Activated T-helper 1 cell treated with anti-CD3 and anti-CD28 coated beads, Interleukin-12 subunit alpha, Interleukin-12 subunit beta, Interleukin-2, Interleukin-4 antibody, amounts not matched to agents 30 ng/mL and 10 ng/mL and 1 ng/mL, durations not matched to agents 14 hours and 24 hours and 36 hours (primary cell): ENCODE data around the gene COMMD7. TPM values are rescaled to one million over a fixed set of nuclear protein-coding genes. Genes with fewer than 3 reads are reported as not detected.
"Not testable (repeated sequence)": the region's sequence is repeated elsewhere in the genome, so short reads cannot be mapped to it uniquely, and the experiment has no call there.

Experiments
- DNase-seq: peaks from one replicate; pipeline ENCODE4 v3.0.0; 2021; ENCODE audit warnings: low spot score
- H3K27ac Mint-ChIP-seq: one replicate; pipeline ENCODE4 v1.8.0; 2021; ENCODE audit warnings: mild to moderate bottlenecking, mixed read lengths
- H3K27me3 Mint-ChIP-seq: one replicate; pipeline ENCODE4 v1.8.0; 2022; ENCODE audit warnings: mild to moderate bottlenecking, moderate library complexity, mixed read lengths; ENCODE audit not compliant: insufficient read depth
- H3K36me3 Mint-ChIP-seq: one replicate; pipeline ENCODE4 v1.8.0; 2021; ENCODE audit warnings: low read depth, mixed read lengths
- H3K4me1 Mint-ChIP-seq: one replicate; pipeline ENCODE4 v1.8.0; 2021; ENCODE audit warnings: low read depth, mixed read lengths
- H3K4me3 Mint-ChIP-seq: one replicate; pipeline ENCODE4 v1.8.0; 2021; ENCODE audit warnings: mild to moderate bottlenecking, moderate library complexity, mixed read lengths
- H3K9me3 Mint-ChIP-seq: one replicate; pipeline ENCODE4 v1.8.0; 2021; ENCODE audit warnings: mixed read lengths
- intact Hi-C: fragments of 100-400 bp; cut with micrococcal nuclease; formaldehyde crosslinking; loops from one replicate; pipeline ENCODE4 v1.15.1; 2024
- total RNA-seq: library from RNA; stranded (reverse); gene quantifications from 2 replicates; pipeline ENCODE4 v1.2.3, GENCODE V29; 2022

Gene COMMD7
- total RNA-seq, 1 donor from 2014 or later: 43.0 TPM

DNA sequence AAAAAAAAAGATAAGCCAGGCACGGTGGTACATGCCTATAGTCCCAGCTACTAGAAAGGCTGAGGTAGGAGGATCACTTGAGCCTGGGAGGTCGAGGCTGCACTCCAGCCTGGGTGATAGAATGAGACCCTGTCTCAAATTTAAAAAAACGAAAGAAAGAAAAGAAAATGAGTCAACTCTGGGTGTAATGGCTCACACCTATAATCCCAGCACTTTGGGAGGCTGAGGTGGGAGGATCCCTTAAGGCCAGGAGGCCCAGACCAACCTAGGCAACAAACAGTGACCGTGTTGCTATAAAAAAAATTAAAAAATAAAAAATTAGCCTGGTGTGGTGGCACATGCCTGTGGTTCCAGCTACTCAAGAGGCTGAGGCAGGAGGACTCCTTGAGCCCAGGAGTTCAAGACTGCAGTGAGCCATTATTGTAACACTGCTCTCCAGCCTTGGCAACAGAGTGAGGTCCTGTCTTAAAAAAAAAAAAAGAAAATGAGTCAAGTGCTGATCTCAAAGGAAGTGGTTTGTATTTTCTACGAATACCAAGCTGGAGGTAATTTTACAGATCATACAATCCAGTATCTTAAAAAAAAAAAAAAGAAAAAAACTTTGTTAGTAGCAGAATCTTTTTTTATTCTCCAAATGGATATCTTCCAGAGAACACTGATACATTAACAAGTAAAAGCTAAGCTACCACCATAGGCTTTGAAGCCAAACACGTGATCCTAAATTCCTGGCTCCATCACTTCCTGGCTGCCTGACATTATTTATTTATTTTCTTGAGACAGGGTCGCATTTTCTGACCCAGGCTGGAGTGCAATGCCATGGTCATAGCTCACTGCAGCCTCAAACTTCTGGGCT lies 5.7 kb downstream of the COMMD7 start:
- peak; percentile 44 for DNase-seq
- peaks cover 6% of the 10 kb centered on the region for H3K36me3 Mint-ChIP-seq
- peak overlapping the region; percentile 47 for H3K4me3 Mint-ChIP-seq
- intact Hi-C loops: no loop called here
- no peaks in the 10 kb centered on the region for H3K27me3 Mint-ChIP-seq
- peaks cover 40% of the 10 kb centered on the region for H3K4me1 Mint-ChIP-seq
- H3K9me3 Mint-ChIP-seq: no peaks in the 10 kb centered on the region
- peak overlapping the region; percentile 88 for H3K27ac Mint-ChIP-seq

- Mint-ChIP-seq H3K27ac (peak overlapping the region; percentile 13), H3K27me3 (no peaks in the 10 kb centered on the region), H3K9me3 (no peaks in the 10 kb centered on the region), H3K4me3 (no peak overlapping the region), H3K4me1 (peaks cover 33% of the 10 kb centered on the region), H3K36me3 (peaks cover 19% of the 10 kb centered on the region)
- intact Hi-C loops: no loop called here
- DNase-seq: no peak
These were observed 11.4 kb downstream of the COMMD7 start for GRCh38 chr20:32731882-32732266.

DNA sequence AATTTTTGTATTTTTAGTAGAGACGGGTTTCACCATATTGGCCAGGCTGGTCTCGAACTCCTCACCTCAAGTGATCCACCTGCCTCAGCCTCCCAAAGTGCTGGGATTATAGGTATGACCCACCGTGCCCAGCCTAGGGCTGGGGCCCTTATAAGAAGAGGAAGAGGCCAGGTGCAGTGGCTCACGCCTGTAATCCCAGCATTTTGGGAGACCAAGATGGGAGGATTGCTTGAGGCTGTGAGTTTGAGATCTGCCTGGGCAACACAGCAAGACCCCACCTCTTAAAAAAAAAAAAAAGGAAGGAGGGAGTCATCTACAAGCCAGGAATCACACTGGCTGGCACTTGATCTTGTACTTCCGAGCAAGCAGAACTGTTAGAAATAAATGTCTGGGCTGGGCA lies 13.9 kb downstream of the COMMD7 start:
- H3K4me3 Mint-ChIP-seq, DNase-seq, H3K27ac Mint-ChIP-seq, H3K27me3 Mint-ChIP-seq, H3K9me3 Mint-ChIP-seq, intact Hi-C loops: not testable (repeated sequence)
- Mint-ChIP-seq H3K4me1 (peaks cover 19% of the 10 kb centered on the region), H3K36me3 (peaks cover 23% of the 10 kb centered on the region)

DNA sequence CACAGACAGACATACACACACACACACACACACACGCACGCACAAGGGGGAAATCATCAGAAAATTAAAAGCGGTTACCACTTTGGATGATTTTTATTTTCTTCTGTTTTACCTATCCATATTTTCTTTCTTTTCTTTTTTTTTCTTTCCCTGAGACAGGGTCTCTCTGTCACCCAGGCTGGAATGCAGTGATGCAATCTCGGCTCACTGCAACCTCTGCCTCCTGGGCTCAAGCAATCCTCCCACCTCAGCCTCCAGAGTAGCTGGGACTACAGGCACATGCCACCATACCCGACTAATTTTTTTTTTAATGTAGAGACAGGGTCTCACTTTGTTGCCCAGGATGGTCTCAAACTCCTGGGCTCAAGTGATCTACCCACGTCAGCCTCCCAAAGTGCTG lies 14.8 kb downstream of the COMMD7 start:
- Mint-ChIP-seq H3K36me3 (peaks cover 23% of the 10 kb centered on the region), H3K27ac (peak overlapping the region; percentile 64), H3K4me1 (peaks cover 19% of the 10 kb centered on the region)
- DNase-seq, intact Hi-C loops, H3K27me3 Mint-ChIP-seq, H3K4me3 Mint-ChIP-seq, H3K9me3 Mint-ChIP-seq: not testable (repeated sequence)

GRCh38 chr20:32727683-32728082 lies 15.6 kb downstream of the COMMD7 start:
- Mint-ChIP-seq H3K9me3 (no peaks in the 10 kb centered on the region), H3K27me3 (no peaks in the 10 kb centered on the region), H3K36me3 (peaks cover 23% of the 10 kb centered on the region), H3K27ac (no peak overlapping the region), H3K4me3 (no peak overlapping the region), H3K4me1 (peaks cover 19% of the 10 kb centered on the region)
- no peak for DNase-seq
- intact Hi-C loops: no loop called here

- no peaks in the 10 kb centered on the region for H3K27me3 Mint-ChIP-seq
- H3K4me1 Mint-ChIP-seq: no peaks in the 10 kb centered on the region
- H3K4me3 Mint-ChIP-seq: no peak overlapping the region
- H3K36me3 Mint-ChIP-seq: peaks cover 17% of the 10 kb centered on the region
- peak overlapping the region; percentile 5 for H3K27ac Mint-ChIP-seq
- intact Hi-C loops: no loop called here
- H3K9me3 Mint-ChIP-seq: no peaks in the 10 kb centered on the region
- no peak for DNase-seq
These were observed 24.4 kb downstream of the COMMD7 start for GRCh38 chr20:32718749-32719348.

- no peaks in the 10 kb centered on the region for H3K27me3 Mint-ChIP-seq
- no peaks in the 10 kb centered on the region for H3K9me3 Mint-ChIP-seq
- no peak overlapping the region for H3K4me3 Mint-ChIP-seq
- peaks cover 9% of the 10 kb centered on the region for H3K4me1 Mint-ChIP-seq
- DNase-seq: no peak
- H3K27ac Mint-ChIP-seq: no peak overlapping the region
- H3K36me3 Mint-ChIP-seq: peaks cover 7% of the 10 kb centered on the region
- intact Hi-C loops: no loop called here
These were observed 31.9 kb downstream of the COMMD7 start for GRCh38 chr20:32711346-32711745.

- H3K4me3 Mint-ChIP-seq: no peak overlapping the region
- H3K27ac Mint-ChIP-seq: no peak overlapping the region
- H3K9me3 Mint-ChIP-seq: no peaks in the 10 kb centered on the region
- H3K4me1 Mint-ChIP-seq: peaks cover 9% of the 10 kb centered on the region
- peaks cover 11% of the 10 kb centered on the region for H3K36me3 Mint-ChIP-seq
- intact Hi-C loops: no loop called here
- no peaks in the 10 kb centered on the region for H3K27me3 Mint-ChIP-seq
- no peak for DNase-seq
These were observed 33.6 kb downstream of the COMMD7 start for GRCh38 chr20:32709632-32710121.

DNA sequence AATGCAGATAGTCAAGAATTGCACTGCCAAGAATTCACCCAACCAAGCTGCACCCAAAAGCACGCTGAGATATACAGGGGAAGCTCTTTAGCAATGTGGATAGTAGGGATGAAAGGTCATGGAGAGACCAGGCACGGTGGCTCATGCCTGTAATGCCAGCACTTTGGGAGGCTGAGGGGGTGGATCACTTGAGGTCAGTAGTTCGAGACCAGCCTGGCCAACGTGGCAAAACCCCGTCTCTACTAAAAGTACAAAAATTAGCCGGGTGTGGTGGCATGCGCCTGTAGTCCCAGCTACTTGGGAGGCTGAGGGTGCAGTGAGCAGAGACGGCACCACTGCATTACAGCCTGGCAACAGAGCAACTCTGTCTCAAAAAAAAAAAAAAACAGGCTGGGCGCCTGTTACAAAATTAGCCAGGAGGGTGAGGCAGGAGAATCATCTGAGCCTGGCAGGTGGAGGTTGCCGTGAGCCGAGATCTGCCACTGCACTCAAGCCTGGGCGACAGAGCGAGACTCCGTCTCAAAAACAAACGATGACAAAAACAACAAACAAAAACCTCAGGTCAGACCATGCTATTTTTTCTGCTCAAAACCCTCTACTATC lies 34.1 kb downstream of the COMMD7 start:
- H3K4me3 Mint-ChIP-seq, H3K27ac Mint-ChIP-seq, DNase-seq, intact Hi-C loops, H3K9me3 Mint-ChIP-seq, H3K27me3 Mint-ChIP-seq, H3K4me1 Mint-ChIP-seq: not testable (repeated sequence)
- peaks cover 16% of the 10 kb centered on the region for H3K36me3 Mint-ChIP-seq

GRCh38 chr20:32707691-32708581 lies 35.3 kb downstream of the COMMD7 start:
- DNase-seq: no peak
- peaks cover 20% of the 10 kb centered on the region for H3K36me3 Mint-ChIP-seq
- peaks cover 9% of the 10 kb centered on the region for H3K4me1 Mint-ChIP-seq
- H3K27ac Mint-ChIP-seq: no peak overlapping the region
- H3K27me3 Mint-ChIP-seq: no peaks in the 10 kb centered on the region
- no peak overlapping the region for H3K4me3 Mint-ChIP-seq
- H3K9me3 Mint-ChIP-seq: no peaks in the 10 kb centered on the region
- intact Hi-C loops: no loop called here

GRCh38 chr20:32706486-32706885 lies 36.8 kb downstream of the COMMD7 start:
- peaks cover 9% of the 10 kb centered on the region for H3K4me1 Mint-ChIP-seq
- no peaks in the 10 kb centered on the region for H3K9me3 Mint-ChIP-seq
- no peak overlapping the region for H3K4me3 Mint-ChIP-seq
- peaks cover 27% of the 10 kb centered on the region for H3K36me3 Mint-ChIP-seq
- intact Hi-C loops: no loop called here
- H3K27ac Mint-ChIP-seq: no peak overlapping the region
- H3K27me3 Mint-ChIP-seq: no peaks in the 10 kb centered on the region
- DNase-seq: no peak

DNA sequence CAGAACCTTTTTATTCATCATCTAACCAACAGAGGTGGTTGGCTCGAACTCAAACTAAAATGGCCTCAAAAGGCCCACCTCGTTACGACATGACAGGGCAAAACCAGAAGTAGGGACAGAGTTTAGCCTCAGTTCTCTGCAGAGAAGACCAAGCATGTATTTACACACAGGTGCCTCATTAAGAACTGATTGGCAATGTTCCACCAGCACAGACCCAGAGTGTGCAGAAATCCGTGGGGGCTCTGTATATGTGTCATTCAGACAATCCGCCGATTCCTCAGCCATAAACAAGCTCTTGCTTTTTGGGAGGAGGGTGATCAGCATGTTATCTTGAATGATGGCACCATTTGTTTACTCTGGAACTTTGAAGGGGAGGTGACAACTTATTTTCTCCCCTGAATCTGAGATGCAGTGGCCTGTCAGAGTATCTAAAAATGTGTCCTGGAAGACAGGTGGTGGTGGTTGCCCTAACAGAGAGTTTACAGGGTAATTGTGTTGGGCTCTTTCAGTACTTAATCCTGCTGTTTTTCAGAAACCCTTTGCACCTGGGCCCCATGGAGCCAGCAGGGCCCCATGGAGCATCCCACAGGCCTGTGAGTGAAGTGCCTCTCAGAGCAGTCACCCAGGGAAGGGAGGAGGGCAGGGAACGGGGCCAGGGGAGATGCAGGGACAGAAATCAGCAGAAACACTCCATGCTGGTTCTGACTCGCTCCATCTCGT lies 40.4 kb downstream of the COMMD7 start:
- Mint-ChIP-seq H3K36me3 (peaks cover 31% of the 10 kb centered on the region), H3K27me3 (no peaks in the 10 kb centered on the region), H3K9me3 (no peaks in the 10 kb centered on the region), H3K27ac (no peak overlapping the region), H3K4me3 (no peak overlapping the region), H3K4me1 (peaks cover under 1% of the 10 kb centered on the region)
- DNase-seq: no peak
- intact Hi-C loops: no loop called here
